GM21526 (cell line): ENCODE data around the gene SLC41A3.

Source experiments
- ATAC-seq: cut with Tn5 transposase; IDR thresholded peaks from one replicate; pipeline ENCODE4 v1.9.1; 2021; ENCODE audit warnings: moderate library complexity; ENCODE audit not compliant: unreplicated experiment, low FRiP score

The SLC41A3 gene

GRCh38 chr3:126033051-126033745, 50.7 kb downstream of the SLC41A3 start:
- ATAC-seq: no peak

- ATAC-seq: no peak
Measured at GRCh38 chr3:126031981-126032471, 51.9 kb downstream of the SLC41A3 start.

DNA sequence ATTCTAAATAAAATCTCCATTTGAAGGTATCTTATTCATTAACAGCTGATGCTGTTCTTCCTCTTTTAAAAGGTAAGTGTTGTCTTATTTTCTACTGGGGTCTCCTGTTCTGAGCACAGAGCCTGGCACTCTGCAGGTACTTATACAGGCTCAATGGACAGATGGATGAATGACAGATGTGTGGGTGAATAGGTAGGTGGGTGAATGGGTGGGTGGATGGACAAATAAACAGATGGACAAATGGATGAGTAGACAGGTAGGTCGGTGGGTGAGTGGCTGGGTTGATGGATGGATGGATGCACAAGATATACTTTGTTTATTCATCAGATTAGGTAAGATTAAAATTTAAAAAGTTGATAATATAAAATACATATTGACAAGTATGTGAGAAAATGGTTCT, 53.5 kb downstream of the SLC41A3 start:
- no peak for ATAC-seq

DNA sequence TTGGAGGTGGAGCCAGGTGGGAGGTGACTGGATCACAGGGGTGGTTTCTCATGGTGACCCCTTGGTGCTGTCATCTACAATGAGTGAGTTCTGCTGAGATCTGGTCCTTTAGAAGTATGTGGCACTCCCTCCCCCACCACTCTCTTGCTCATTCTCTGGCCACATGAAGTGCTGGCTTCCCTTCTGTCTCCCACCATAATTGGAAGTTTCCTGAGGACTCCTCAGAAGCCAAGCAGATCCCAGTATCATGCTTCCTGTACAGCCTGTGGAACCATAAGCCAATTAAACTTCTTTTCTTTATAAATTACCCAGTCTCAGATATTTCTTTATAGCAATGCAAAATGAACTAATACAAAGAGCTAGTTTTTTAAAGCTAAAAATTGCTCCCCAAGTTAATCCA, 54.7 kb downstream of the SLC41A3 start:
- no peak for ATAC-seq

DNA sequence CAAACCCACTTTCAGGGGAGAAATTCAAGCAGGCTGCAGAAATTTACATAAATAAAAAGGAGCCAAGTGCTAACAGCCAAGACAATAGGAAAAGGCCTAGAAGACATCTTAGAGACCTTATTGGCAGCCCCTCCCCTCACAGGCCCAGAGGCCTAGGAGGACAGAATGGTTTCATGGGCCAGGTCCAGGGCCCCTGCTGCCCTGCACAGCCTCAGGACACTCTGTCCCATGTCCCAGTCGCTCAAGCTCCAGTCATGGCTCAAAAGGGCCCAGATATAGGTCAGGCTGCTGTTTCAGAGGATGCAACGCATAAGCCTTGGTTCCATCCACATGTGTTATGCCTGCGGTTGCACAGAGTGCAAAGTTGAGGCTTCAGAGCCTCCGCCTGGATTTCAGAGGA, 55.8 kb downstream of the SLC41A3 start:
- ATAC-seq: no peak

- ATAC-seq: no peak
Measured at GRCh38 chr3:126026761-126027160, 57.2 kb downstream of the SLC41A3 start.

GRCh38 chr3:126026277-126026751, 57.6 kb downstream of the SLC41A3 start:
- ATAC-seq: no peak

GRCh38 chr3:126025862-126026261, 58.1 kb downstream of the SLC41A3 start:
- ATAC-seq: no peak

DNA sequence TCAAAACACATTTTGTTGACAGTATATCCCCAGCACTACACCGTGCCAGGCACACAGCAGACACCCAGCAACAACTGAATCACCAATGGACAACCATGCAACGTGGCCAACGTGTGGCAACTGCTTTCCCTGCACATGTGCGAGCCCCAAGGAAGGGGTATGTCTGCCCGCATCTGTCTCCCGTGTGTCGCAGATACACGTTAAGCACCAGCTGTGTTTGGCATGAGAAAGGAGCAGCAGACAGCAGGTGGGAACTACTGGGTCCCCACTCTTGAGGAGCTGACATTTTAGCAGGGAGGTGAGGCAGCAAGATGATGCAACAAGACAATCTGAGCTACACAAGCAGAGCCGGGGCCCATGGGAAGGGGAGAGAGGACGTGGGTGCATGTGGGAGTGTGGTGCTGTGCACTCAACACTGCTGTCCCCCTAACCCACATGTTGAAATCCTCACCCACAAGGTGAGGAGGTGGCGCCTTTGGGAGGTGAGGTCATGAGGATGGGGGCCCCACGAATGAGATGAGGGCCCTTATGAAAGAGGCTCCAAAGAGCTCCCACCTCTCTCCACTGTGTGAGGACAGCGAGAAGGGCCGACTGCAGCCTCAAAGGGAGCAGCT, 58.7 kb downstream of the SLC41A3 start:
- no peak for ATAC-seq

- ATAC-seq: no peak
Measured at GRCh38 chr3:126024049-126024854, 59.7 kb downstream of the SLC41A3 start.

GRCh38 chr3:126023390-126023789, 60.5 kb downstream of the SLC41A3 start:
- ATAC-seq: no peak

DNA sequence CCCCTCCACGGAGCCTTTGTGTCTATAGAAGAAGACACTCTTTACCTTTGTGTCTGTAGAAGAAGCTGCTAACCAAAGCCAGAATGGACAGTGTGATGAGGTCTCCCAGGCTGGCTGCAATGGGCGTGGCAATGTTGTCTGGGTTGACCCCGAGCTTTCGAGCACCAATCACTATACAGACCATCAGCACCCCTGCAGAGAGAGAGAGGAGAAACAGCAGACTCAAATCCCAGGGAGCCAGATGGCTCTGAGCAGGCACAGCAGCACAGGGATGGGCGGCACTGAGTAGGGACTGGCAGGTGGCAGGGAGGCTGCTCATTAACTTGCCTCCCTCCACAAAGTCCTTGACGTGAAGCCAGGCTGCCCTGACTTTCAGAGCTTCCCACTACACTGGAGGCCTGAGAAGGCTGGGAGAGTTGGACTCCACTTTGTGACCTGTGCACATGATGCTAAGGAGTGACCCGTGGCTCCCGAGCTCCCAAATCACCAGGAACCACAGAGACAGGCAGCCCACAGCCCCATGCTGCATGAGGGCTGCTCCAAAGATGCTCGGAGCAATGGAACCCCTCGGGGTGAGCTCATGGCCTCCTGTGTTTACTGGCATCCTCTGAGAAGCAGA, 61.1 kb downstream of the SLC41A3 start:
- no peak for ATAC-seq

- ATAC-seq: no peak
Measured at GRCh38 chr3:126021702-126022101, 62.2 kb downstream of the SLC41A3 start.

GRCh38 chr3:126021224-126021623, 62.7 kb downstream of the SLC41A3 start:
- no peak for ATAC-seq

DNA sequence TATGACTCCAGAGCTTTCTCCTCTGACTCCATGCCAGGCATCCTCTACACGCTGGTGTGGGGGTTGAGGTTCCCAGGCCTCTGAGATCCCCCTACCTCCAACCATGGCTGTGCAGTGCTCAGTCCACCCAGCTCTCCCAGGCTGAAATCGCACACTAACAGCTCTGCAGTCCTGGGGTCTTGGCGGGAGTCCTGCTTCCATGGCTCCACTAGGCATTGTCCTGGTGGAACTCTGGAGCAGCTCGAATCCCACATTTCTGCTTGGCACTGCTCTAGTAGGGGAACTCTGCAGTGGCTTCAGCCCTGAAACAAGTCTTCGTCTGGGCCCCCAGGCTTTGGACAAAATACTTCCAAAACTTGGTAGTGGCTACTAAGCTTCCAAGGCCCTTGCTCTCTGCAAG, 64.2 kb downstream of the SLC41A3 start:
- ATAC-seq: no peak

DNA sequence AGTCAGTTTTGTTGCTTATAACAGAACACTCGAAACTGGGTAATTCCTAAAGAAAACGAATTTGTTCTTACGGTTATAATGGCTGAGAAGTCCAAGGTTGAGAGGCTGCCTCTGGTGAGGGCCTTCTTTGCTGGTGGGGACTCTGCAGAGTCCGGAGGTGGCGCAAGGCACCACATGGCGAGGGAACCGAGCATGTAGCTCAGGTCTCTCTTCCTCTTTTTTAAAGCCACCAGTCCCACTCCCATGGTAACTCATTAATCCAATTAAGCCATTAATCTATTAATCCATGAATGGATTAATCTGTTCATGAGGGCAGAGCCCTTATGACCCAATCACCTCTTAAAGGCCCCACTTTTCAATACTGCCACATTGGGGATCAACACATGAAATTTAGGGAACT, 64.9 kb downstream of the SLC41A3 start:
- no peak for ATAC-seq

DNA sequence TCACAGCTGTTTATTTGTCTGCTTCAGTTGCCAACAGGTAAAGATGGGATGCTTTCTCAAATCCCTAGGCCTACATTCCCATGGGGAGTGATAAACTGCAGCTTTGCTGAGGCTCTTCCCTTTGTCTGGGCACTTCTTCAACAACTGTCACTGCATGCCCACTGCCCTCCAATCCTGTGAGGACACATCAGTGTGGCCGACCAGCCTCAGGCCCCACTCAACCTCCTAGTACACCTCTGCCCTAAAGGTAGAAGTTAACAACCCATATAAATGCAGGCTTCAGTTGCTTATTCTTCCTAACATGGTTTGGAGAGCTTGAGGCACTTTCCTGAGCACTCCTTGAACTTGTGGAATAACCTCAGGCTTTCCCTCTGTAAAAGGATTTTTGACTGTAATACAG, 65.4 kb downstream of the SLC41A3 start:
- no peak for ATAC-seq

DNA sequence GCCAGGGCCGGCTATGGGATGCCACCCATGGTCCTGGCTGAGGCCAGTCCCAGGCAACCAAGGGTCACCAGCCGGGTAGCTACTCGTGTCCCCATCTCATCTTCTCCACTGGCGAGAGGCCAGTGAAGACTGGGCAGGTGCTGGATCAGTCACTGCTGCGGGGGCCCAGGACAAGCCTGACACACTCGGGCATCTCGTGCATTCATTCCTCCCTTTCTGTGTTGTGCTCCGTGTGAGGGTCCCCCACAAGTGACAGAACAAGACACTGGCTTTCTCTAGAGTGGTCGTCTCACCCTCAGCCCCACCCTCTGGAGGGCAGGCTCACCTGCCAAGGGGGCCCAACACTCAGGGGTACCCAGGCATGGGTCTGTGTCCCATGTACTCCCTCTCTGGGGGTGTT, 66.6 kb downstream of the SLC41A3 start:
- ATAC-seq: no peak

GRCh38 chr3:126016616-126017015, 67.3 kb downstream of the SLC41A3 start:
- ATAC-seq: no peak

DNA sequence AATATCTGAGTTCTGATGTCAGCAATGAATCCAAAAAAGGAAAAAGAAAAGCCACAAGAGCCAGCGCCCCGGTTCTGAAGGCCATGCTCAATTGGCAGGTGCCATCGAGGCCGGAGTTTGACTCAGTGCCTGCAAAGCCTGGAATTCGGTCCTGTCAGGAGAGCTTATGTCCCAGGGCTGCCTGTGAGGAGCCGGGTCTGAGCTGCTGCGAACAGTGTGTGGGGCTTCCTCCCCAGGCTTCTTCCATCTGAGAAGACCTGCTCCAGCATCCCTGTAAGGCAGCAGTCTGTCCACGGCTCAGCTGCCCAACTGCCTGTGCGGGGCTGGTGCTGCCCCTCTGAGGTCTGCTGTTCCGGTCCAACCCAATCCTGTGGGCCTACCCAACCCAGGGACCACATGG, 68.8 kb downstream of the SLC41A3 start:
- ATAC-seq: no peak

- no peak for ATAC-seq
Measured at GRCh38 chr3:126014252-126014651, 69.7 kb downstream of the SLC41A3 start.
